Endothelial cell of umbilical vein (primary cell): ENCODE results near the gene WNT4. TPM values are rescaled to one million over a fixed set of nuclear protein-coding genes. Genes with fewer than 3 reads are reported as not detected.
A peak's percentile ranks its signal among the peaks of the same experiment; 100 is the strongest.

Source experiments
- BruUV-seq: library from RNA; stranded (reverse); fragments of 400-500 nt; replicated peaks from 2 replicates; lab custom pipeline; 2021; lab: Mats Ljungman, UMichigan
- CTCF ChIA-PET: fragments of 300-600, 350-600 bp; sonication (Branson Sonifier 250); formaldehyde crosslinking; loops from one replicate; lab custom pipeline; 2021; ENCODE audit warnings: antibody characterized with exemption, inconsistent platforms; lab: Charles Lee
- POLR2A ChIA-PET: fragments of 300-600, 350-600 bp; sonication (Branson Sonifier 250); formaldehyde crosslinking; loops from one replicate; lab custom pipeline; 2021; ENCODE audit warnings: antibody characterized with exemption, inconsistent platforms; lab: Charles Lee
- DNase-seq: peaks from one replicate; pipeline ENCODE4 v3.0.0-alpha.2; 2011; ENCODE audit warnings: low read depth, low spot score
- FAIRE-seq: peaks from 2 replicates; lab custom pipeline; 2011; peaks lifted over from hg19 to GRCh38; lab: Jason Lieb, UNC
- H2AFZ ChIP-seq: 2 replicates; pipeline ENCODE4 v1.6.0; 2012; ENCODE audit warnings: low read depth, low read length, control low read depth, inconsistent platforms
- H3K27ac ChIP-seq: 2 replicates; pipeline ENCODE4 v1.5.1; 2011; ENCODE audit warnings: low read depth, mild to moderate bottlenecking, control low read depth, low read length, moderate library complexity; ENCODE audit not compliant: insufficient read depth
- H3K27me3 ChIP-seq, 2 experiments: 2 replicates each; pipeline versions ENCODE4 v1.6.0 to v1.6.1; 2011; ENCODE audit warnings: low read length in 2 of 2, mixed read lengths in 1 of 2; ENCODE audit not compliant: control insufficient read depth in 2 of 2, insufficient read depth in 2 of 2
- H3K36me3 ChIP-seq, 2 experiments: 2 replicates in 1 of 2; 3 replicates in 1 of 2; pipeline ENCODE4 v1.5.1; 2011; ENCODE audit warnings: low read length in 2 of 2, mild to moderate bottlenecking in 1 of 2, moderate library complexity in 1 of 2; ENCODE audit not compliant: control insufficient read depth in 2 of 2, insufficient read depth in 2 of 2; ENCODE audit errors: extremely low read depth in 1 of 2
- H3K4me1 ChIP-seq: 3 replicates; pipeline ENCODE4 v1.5.1; 2011; ENCODE audit warnings: mild to moderate bottlenecking, low read length; ENCODE audit not compliant: control insufficient read depth, insufficient read depth; ENCODE audit errors: extremely low read depth
- H3K4me2 ChIP-seq: 2 replicates; pipeline ENCODE4 v1.6.1; 2011; ENCODE audit warnings: low read length, control low read depth, mixed read lengths; ENCODE audit not compliant: insufficient read depth
- H3K4me3 ChIP-seq, 3 experiments: fragments of 200-600 bp in 1 of 3; sonication (generic), shearing (Covaris generic) in 1 of 3; replicated peaks in 1 of 3; 2 replicates each; pipeline ENCODE4 v1.5.1; 2011 to 2016; ENCODE audit warnings: control low read depth in 3 of 3, low read length in 3 of 3, mild to moderate bottlenecking in 2 of 3, inconsistent platforms in 1 of 3, low read depth in 1 of 3, moderate library complexity in 1 of 3; ENCODE audit not compliant: insufficient read depth in 1 of 3
- H3K79me2 ChIP-seq: 2 replicates; pipeline ENCODE4 v1.6.0; 2012; ENCODE audit warnings: low read length, inconsistent platforms; ENCODE audit not compliant: control insufficient read depth, insufficient read depth
- H3K9ac ChIP-seq: replicated peaks from 2 replicates; pipeline ENCODE3; 2011; ENCODE audit warnings: low read length, control low read depth; ENCODE audit not compliant: insufficient read depth; ENCODE audit errors: extremely low read depth
- H3K9me1 ChIP-seq: replicated peaks from 3 replicates; pipeline ENCODE4 v1.6.0; 2011; ENCODE audit warnings: mild to moderate bottlenecking, low read length; ENCODE audit not compliant: control insufficient read depth, insufficient read depth; ENCODE audit errors: extremely low read depth
- H3K9me3 ChIP-seq: replicated peaks from 2 replicates; pipeline ENCODE4 v1.5.1; 2012; ENCODE audit warnings: low read length, inconsistent platforms; ENCODE audit not compliant: control insufficient read depth, insufficient read depth
- H4K20me1 ChIP-seq: replicated peaks from 2 replicates; pipeline ENCODE3; 2011; ENCODE audit warnings: mild to moderate bottlenecking, low read length; ENCODE audit not compliant: control insufficient read depth, insufficient read depth; ENCODE audit errors: extremely low read depth
- EZH2 ChIP-seq: IDR thresholded peaks from 2 replicates; pipeline ENCODE4 v1.6.1; 2012; ENCODE audit warnings: borderline replicate concordance, low read depth, mild to moderate bottlenecking, moderate library complexity, low read length, inconsistent platforms; ENCODE audit not compliant: severe bottlenecking
- FOS ChIP-seq: IDR thresholded peaks from 2 replicates; pipeline ENCODE4 v1.6.1; 2011; ENCODE audit warnings: mild to moderate bottlenecking, low read length, moderate library complexity, borderline replicate concordance; ENCODE audit not compliant: insufficient read depth
- GATA2 ChIP-seq: IDR thresholded peaks from 2 replicates; pipeline ENCODE4 v1.7.0; 2011; ENCODE audit warnings: low read depth, mild to moderate bottlenecking, moderate library complexity, mixed read lengths, low read length; ENCODE audit not compliant: insufficient read length, insufficient read depth
- JUN ChIP-seq: IDR thresholded peaks from 2 replicates; pipeline ENCODE4 v1.6.1; 2011; ENCODE audit warnings: borderline replicate concordance, low read depth; ENCODE audit not compliant: insufficient read length, insufficient read depth
- MAX ChIP-seq: IDR thresholded peaks from 2 replicates; pipeline ENCODE4 v1.6.1; 2011; ENCODE audit not compliant: insufficient read depth, insufficient read length
- MYC ChIP-seq: IDR thresholded peaks from one replicate; pipeline ENCODE4 v1.6.1; 2011; ENCODE audit warnings: mild to moderate bottlenecking, low read depth, low read length
- POLR2A ChIP-seq: IDR thresholded peaks from 2 replicates; pipeline ENCODE4 v1.6.1; 2012; ENCODE audit warnings: low read depth, mild to moderate bottlenecking, control low read depth, low read length
- POLR2AphosphoS5 ChIP-seq: IDR thresholded peaks from 2 replicates; pipeline ENCODE4 v1.6.1; 2012; ENCODE audit warnings: low read depth, mild to moderate bottlenecking, control low read depth, low read length, moderate library complexity; ENCODE audit not compliant: insufficient read depth
- dilution Hi-C: fragments of 300-500 bp; cut with MboI; formaldehyde crosslinking; loops from one replicate; pipeline ENCODE4 v1.15.0; 2019; ENCODE audit warnings: low sequenced_read_pairs; ENCODE audit not compliant: extremely low pct_ligation_motif_present
- intact Hi-C: fragments of 100-400 bp; cut with micrococcal nuclease; formaldehyde crosslinking; loops from one replicate; pipeline ENCODE4 v1.10.0; 2022
- polyA plus RNA-seq, 4 experiments: library from polyadenylated mRNA; depleted of rRNA in 3 of 4; stranded (reverse) in 3 of 4; unstranded in 1 of 4; fragments of >200 nt; gene quantifications; 2 replicates each; pipeline versions ENCODE4 v1.2.1 to v1.2.3, GENCODE V29; 2011 to 2012; ENCODE audit warnings: missing spikeins in 1 of 4
- total RNA-seq: library from RNA; stranded (reverse); gene quantifications from 2 replicates; pipeline ENCODE4 v1.2.3, GENCODE V29; 2021
- TF ChIP-seq, protein P1 (sequence below), 2 donors: IDR thresholded peaks; 1 replicate in 1 of 2; 2 replicates in 1 of 2; pipeline ENCODE4 v1.5.1; 2011; ENCODE audit warnings: low read length in 2 of 2, mild to moderate bottlenecking in 2 of 2, moderate library complexity in 2 of 2, control low read depth in 1 of 2, inconsistent platforms in 1 of 2, low read depth in 1 of 2; ENCODE audit not compliant: insufficient read depth in 1 of 2; ENCODE audit errors: extremely low read depth in 1 of 2

Gene WNT4
- total and polyA plus RNA-seq, 2 donors (not counting 3 experiments of a cell fraction or from before 2014, with no cell fraction given), result 0.06 TPM; not detected in 1

GRCh38 chr1:22132517-22133235 is 10.2 kb downstream of the WNT4 start:
- H3K4me1 ChIP-seq, result peaks cover 13% of the 10 kb centered on the region
- no peaks in the 10 kb centered on the region for H3K79me2 ChIP-seq
- peaks cover 0 to 2% of the 10 kb centered on the region in 2 experiments for H3K27me3 ChIP-seq
- no peak overlapping the region for H3K4me2 ChIP-seq
- H4K20me1 ChIP-seq, result no peaks in the 10 kb centered on the region
- no peaks in the 10 kb centered on the region for H3K36me3 ChIP-seq
- peak; percentile 94 for FAIRE-seq
- intact Hi-C loops (loop anchor here (1.0 to 2.0 kb wide), 3 partner anchors 27 to 284 kb away; no protein-coding TSS in a partner anchor), dilution Hi-C loops (no loop called here)
- POLR2A ChIA-PET, result no interaction called here
- no peak overlapping the region for H3K9ac ChIP-seq
- TF ChIP-seq JUN (peak; percentile 37), POLR2AphosphoS5 (peak; percentile 71), GATA2 (no peak)
- H3K9me1 ChIP-seq, result no peaks in the 10 kb centered on the region
- H3K4me3 ChIP-seq, result no peak overlapping the region
- peak; percentile 74 for DNase-seq
- CTCF ChIA-PET, result interaction anchor here (0.8 to 5.2 kb wide), 20 partner anchors 9 to 509 kb away, joined by 3 to 54 read pairs (median 4); partner anchors contain the start of gene WNT4
- H3K9me3 ChIP-seq, result no peaks in the 10 kb centered on the region
- no peak overlapping the region for H3K27ac ChIP-seq
- BruUV-seq, result no TSS peak
- no peak overlapping the region for H2AFZ ChIP-seq

DNA sequence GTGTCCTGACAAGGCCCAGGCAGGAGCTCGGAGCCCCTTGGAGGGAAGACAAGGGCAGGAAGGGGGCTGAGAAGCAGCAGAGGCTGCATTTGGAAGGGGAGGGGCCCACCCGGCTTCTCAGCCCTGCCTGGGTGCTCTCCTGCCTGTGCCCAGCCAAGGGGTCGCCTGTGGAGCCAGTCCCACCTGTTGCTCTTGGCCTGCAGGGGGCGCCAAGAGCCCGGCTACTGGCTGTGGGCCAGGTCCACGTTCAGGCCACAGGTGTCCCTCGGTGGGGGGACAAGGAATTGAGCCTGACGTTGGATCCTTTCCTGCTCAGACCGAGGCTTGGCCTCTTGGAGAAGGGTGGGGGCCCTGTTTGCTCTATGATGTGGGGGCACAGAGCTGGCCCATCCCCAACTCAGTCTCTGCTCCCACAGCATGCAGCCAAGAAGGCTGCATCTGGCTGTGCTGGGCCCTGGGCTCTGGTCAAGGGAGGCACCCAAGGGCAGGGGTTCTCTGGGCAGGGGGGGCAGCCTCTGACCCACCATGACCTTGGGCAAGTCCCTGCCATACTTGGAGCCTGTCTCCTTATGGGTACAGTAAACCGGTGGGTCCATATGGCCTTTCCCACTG is 10.9 kb downstream of the WNT4 start:
- no peak for FAIRE-seq
- no TSS peak for BruUV-seq
- H3K79me2 ChIP-seq, result no peaks in the 10 kb centered on the region
- no peaks in the 10 kb centered on the region for H3K9me3 ChIP-seq
- H3K27me3 ChIP-seq, result no peaks in the 10 kb centered on the region
- no peaks in the 10 kb centered on the region for H4K20me1 ChIP-seq
- no peak overlapping the region for H3K4me2 ChIP-seq
- H2AFZ ChIP-seq, result no peak overlapping the region
- ChIA-PET CTCF (interaction anchor here (0.8 to 5.2 kb wide), 22 partner anchors 9 to 509 kb away, joined by 3 to 54 read pairs (median 4); partner anchors contain the start of gene WNT4), POLR2A (no interaction called here)
- intact Hi-C loops (loop anchor here (1.0 to 2.0 kb wide), 3 partner anchors 27 to 284 kb away; no protein-coding TSS in a partner anchor), dilution Hi-C loops (no loop called here)
- DNase-seq, result peak; percentile 37
- H3K27ac ChIP-seq, result no peak overlapping the region
- H3K4me1 ChIP-seq, result peaks cover 13% of the 10 kb centered on the region
- no peaks in the 10 kb centered on the region for H3K36me3 ChIP-seq
- no peaks in the 10 kb centered on the region for H3K9me1 ChIP-seq
- H3K4me3 ChIP-seq, result no peak overlapping the region
- H3K9ac ChIP-seq, result no peak overlapping the region
- TF ChIP-seq POLR2AphosphoS5, result no peak
- no peak for TF ChIP-seq MAX
- TF ChIP-seq MYC, result no peak
- no peak for TF ChIP-seq GATA2
- TF ChIP-seq EZH2, result no peak
- TF ChIP-seq POLR2A, result no peak
- TF ChIP-seq, protein P1, sequence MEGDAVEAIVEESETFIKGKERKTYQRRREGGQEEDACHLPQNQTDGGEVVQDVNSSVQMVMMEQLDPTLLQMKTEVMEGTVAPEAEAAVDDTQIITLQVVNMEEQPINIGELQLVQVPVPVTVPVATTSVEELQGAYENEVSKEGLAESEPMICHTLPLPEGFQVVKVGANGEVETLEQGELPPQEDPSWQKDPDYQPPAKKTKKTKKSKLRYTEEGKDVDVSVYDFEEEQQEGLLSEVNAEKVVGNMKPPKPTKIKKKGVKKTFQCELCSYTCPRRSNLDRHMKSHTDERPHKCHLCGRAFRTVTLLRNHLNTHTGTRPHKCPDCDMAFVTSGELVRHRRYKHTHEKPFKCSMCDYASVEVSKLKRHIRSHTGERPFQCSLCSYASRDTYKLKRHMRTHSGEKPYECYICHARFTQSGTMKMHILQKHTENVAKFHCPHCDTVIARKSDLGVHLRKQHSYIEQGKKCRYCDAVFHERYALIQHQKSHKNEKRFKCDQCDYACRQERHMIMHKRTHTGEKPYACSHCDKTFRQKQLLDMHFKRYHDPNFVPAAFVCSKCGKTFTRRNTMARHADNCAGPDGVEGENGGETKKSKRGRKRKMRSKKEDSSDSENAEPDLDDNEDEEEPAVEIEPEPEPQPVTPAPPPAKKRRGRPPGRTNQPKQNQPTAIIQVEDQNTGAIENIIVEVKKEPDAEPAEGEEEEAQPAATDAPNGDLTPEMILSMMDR (IDR thresholded peaks at IDR 0.05; ENCODE audit: extremely low read depth in 1 of 2, insufficient read depth in 1 of 2, low read depth in 1 of 2, low read length in 2 of 2), result peak; percentile 87 to 94
- TF ChIP-seq FOS, result no peak
